ENCODE data around the gene GRID2.

Gene GRID2

GRCh38 chr4:93776386-93777080 is 1472.8 kb downstream of the GRID2 start:
- Histone ChIP-seq H3K36me3 (replicated peaks; ENCODE audit: insufficient read depth, low read length) (no peaks in the 10 kb centered on the region), H3K4me3 (ENCODE audit: low read length) (no peak overlapping the region), H3K9ac (ENCODE audit: low read length) (no peak overlapping the region), H3K27ac (ENCODE audit: low read length) (no peak overlapping the region), H3K27me3 (replicated peaks; ENCODE audit: insufficient read depth, low read length) (no peaks in the 10 kb centered on the region), H3F3A (ENCODE audit: insufficient read depth, low read length) (no peaks in the 10 kb centered on the region), H3K9me3 (replicated peaks; ENCODE audit: insufficient read depth, low read length) (no peaks in the 10 kb centered on the region), H3K4me1 (ENCODE audit: low read length) (peaks cover 4% of the 10 kb centered on the region; the same call in 1 of the 2 replicates), H4K20me1 (ENCODE audit: insufficient read depth, low read length) (no peaks in the 10 kb centered on the region), H3K79me2 (ENCODE audit: low read length) (no peaks in the 10 kb centered on the region), H3K4me2 (ENCODE audit: low read depth, low read length) (no peak overlapping the region), H3K9me2 (replicated peaks; ENCODE audit: insufficient read depth, low read length) (no peaks in the 10 kb centered on the region), H2AFZ (ENCODE audit: low read length) (no peak overlapping the region)
- DNase-seq, result no peak
- TF ChIP-seq EZH2phosphoT487 (IDR thresholded peaks at IDR 0.05; ENCODE audit: low read length) (no peak), CTCF (IDR thresholded peaks at IDR 0.05; ENCODE audit: low read length) (no peak), EZH2 (optimal IDR thresholded peaks at IDR 0.05; ENCODE audit: low read depth, low read length) (no peak)

- Histone ChIP-seq H3K9me2 (replicated peaks; ENCODE audit: insufficient read depth, low read length) (no peaks in the 10 kb centered on the region), H3K4me1 (ENCODE audit: low read length) (peaks cover 4% of the 10 kb centered on the region; the same call in 1 of the 2 replicates)
These were observed 1473.3 kb downstream of the GRID2 start for GRCh38 chr4:93777081-93777460.

GRCh38 chr4:93779228-93779627 is 1475.5 kb downstream of the GRID2 start:
- no peak for TF ChIP-seq CTCF (IDR thresholded peaks at IDR 0.05; ENCODE audit: low read length)
- no peak for TF ChIP-seq EZH2phosphoT487 (IDR thresholded peaks at IDR 0.05; ENCODE audit: low read length)
- no peak for TF ChIP-seq EZH2 (optimal IDR thresholded peaks at IDR 0.05; ENCODE audit: low read depth, low read length)
- H3K9me3 ChIP-seq (replicated peaks; ENCODE audit: insufficient read depth, low read length), result no peaks in the 10 kb centered on the region
- no peaks in the 10 kb centered on the region for H3K9me2 ChIP-seq (replicated peaks; ENCODE audit: insufficient read depth, low read length)
- H3F3A ChIP-seq (ENCODE audit: insufficient read depth, low read length), result no peaks in the 10 kb centered on the region
- no peaks in the 10 kb centered on the region for H3K4me1 ChIP-seq (ENCODE audit: low read length)
- no peaks in the 10 kb centered on the region for H3K27me3 ChIP-seq (replicated peaks; ENCODE audit: insufficient read depth, low read length)
- H3K27ac ChIP-seq (ENCODE audit: low read length), result no peak overlapping the region
- H3K9ac ChIP-seq (ENCODE audit: low read length), result no peak overlapping the region
- H3K4me2 ChIP-seq (ENCODE audit: low read depth, low read length), result no peak overlapping the region
- H3K36me3 ChIP-seq (replicated peaks; ENCODE audit: insufficient read depth, low read length), result no peaks in the 10 kb centered on the region
- H3K79me2 ChIP-seq (ENCODE audit: low read length), result no peaks in the 10 kb centered on the region
- H4K20me1 ChIP-seq (ENCODE audit: insufficient read depth, low read length), result no peaks in the 10 kb centered on the region
- no peak overlapping the region for H3K4me3 ChIP-seq (ENCODE audit: low read length)
- DNase-seq, result no peak
- no peak overlapping the region for H2AFZ ChIP-seq (ENCODE audit: low read length)

More at GRCh38 chr4:93777081-93777460, 1473.3 kb downstream of the GRID2 start:
- Histone ChIP-seq H3K79me2 (ENCODE audit: low read length) (no peaks in the 10 kb centered on the region), H3K36me3 (replicated peaks; ENCODE audit: insufficient read depth, low read length) (no peaks in the 10 kb centered on the region), H3K27me3 (replicated peaks; ENCODE audit: insufficient read depth, low read length) (no peaks in the 10 kb centered on the region), H3K4me2 (ENCODE audit: low read depth, low read length) (no peak overlapping the region), H3K4me3 (ENCODE audit: low read length) (no peak overlapping the region), H3K9ac (ENCODE audit: low read length) (no peak overlapping the region), H3K9me3 (replicated peaks; ENCODE audit: insufficient read depth, low read length) (no peaks in the 10 kb centered on the region), H3F3A (ENCODE audit: insufficient read depth, low read length) (no peaks in the 10 kb centered on the region), H2AFZ (ENCODE audit: low read length) (no peak overlapping the region), H3K27ac (ENCODE audit: low read length) (no peak overlapping the region), H4K20me1 (ENCODE audit: insufficient read depth, low read length) (no peaks in the 10 kb centered on the region)
- TF ChIP-seq EZH2phosphoT487 (IDR thresholded peaks at IDR 0.05; ENCODE audit: low read length) (no peak), CTCF (IDR thresholded peaks at IDR 0.05; ENCODE audit: low read length) (no peak), EZH2 (optimal IDR thresholded peaks at IDR 0.05; ENCODE audit: low read depth, low read length) (no peak)
- DNase-seq, result no peak

Data from MM.1S (cell line).